Measurements from ENCODE around the gene CHMP5. TPM values are rescaled to one million over a fixed set of nuclear protein-coding genes. Genes with fewer than 3 reads are reported as not detected.

CHMP5 gene
- polyA plus RNA-seq, 1 donor (not counting 4 experiments of a cell fraction or from before 2014, with no cell fraction given), result 132 TPM

DNA sequence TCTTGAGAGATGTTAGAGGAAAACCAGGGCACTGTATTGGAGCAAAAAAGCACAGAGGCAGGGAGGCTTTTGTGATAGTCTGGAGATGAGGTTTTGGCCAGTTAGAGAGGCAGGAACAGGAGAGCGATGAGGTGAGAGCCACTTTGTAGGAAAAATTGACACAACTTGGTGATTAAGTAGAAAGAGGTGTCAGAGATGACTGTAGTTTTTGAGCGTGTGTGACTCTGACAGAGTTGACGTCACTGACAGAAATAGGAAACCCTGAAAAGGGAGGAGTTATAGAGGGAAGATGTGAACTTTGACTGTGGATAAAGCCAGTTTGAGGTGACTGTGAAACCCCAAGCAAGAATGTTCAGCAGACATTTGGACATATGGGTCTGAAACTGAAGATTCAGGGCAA is 41.2 kb downstream of the CHMP5 start:
- Histone ChIP-seq H4K20me1 (ENCODE audit: control insufficient read depth, extremely low read depth, insufficient read depth, low read length) (peaks cover 8% of the 10 kb centered on the region), H3K36me3 (ENCODE audit: control insufficient read depth in 2 of 2, extremely low read depth in 1 of 2, insufficient read depth in 2 of 2, low read length in 2 of 2) (peaks cover 29 to 56% of the 10 kb centered on the region in 2 experiments)
- dilution Hi-C loops (cut with MboI; ENCODE audit: extremely low pct_ligation_motif_present, low sequenced_read_pairs), result no loop called here

GRCh38 chr9:33307067-33307466 is 42.2 kb downstream of the CHMP5 start:
- Histone ChIP-seq H3K9ac (ENCODE audit: control insufficient read depth, extremely low read depth, insufficient read depth, low read length) (no peak overlapping the region), H3K4me3 (ENCODE audit: control insufficient read depth in 2 of 3, extremely low read depth in 1 of 3, insufficient read depth in 2 of 3, low read depth in 1 of 3, low read length in 3 of 3) (no peak overlapping the region), H3K27me3 (ENCODE audit: control insufficient read depth, extremely low read depth, insufficient read depth, low read length) (no peaks in the 10 kb centered on the region), H3K9me1 (ENCODE audit: control insufficient read depth, extremely low read depth, insufficient read depth, low read length) (no peaks in the 10 kb centered on the region), H3K4me1 (ENCODE audit: control insufficient read depth, extremely low read depth, insufficient read depth, low read length) (no peaks in the 10 kb centered on the region), H3K27ac (ENCODE audit: control insufficient read depth, insufficient read depth, low read length) (no peak overlapping the region), H2AFZ (ENCODE audit: control insufficient read depth, low read length) (no peak overlapping the region), H3K4me2 (ENCODE audit: control insufficient read depth, extremely low read depth, insufficient read depth, low read depth, low read length) (no peak overlapping the region), H4K20me1 (ENCODE audit: control insufficient read depth, extremely low read depth, insufficient read depth, low read length) (peaks cover 8% of the 10 kb centered on the region), H3K9me3 (ENCODE audit: control insufficient read depth, low read depth, low read length) (no peaks in the 10 kb centered on the region), H3K36me3 (ENCODE audit: control insufficient read depth in 2 of 2, extremely low read depth in 1 of 2, insufficient read depth in 2 of 2, low read length in 2 of 2) (peaks cover 33 to 50% of the 10 kb centered on the region in 2 experiments), H3K79me2 (ENCODE audit: control insufficient read depth, insufficient read depth, low read length) (no peaks in the 10 kb centered on the region)
- dilution Hi-C loops (cut with MboI; ENCODE audit: extremely low pct_ligation_motif_present, low sequenced_read_pairs), result no loop called here
- TF ChIP-seq EZH2 (IDR thresholded peaks at IDR 0.05; ENCODE audit: low read length), result no peak
- TF ChIP-seq, protein P1, sequence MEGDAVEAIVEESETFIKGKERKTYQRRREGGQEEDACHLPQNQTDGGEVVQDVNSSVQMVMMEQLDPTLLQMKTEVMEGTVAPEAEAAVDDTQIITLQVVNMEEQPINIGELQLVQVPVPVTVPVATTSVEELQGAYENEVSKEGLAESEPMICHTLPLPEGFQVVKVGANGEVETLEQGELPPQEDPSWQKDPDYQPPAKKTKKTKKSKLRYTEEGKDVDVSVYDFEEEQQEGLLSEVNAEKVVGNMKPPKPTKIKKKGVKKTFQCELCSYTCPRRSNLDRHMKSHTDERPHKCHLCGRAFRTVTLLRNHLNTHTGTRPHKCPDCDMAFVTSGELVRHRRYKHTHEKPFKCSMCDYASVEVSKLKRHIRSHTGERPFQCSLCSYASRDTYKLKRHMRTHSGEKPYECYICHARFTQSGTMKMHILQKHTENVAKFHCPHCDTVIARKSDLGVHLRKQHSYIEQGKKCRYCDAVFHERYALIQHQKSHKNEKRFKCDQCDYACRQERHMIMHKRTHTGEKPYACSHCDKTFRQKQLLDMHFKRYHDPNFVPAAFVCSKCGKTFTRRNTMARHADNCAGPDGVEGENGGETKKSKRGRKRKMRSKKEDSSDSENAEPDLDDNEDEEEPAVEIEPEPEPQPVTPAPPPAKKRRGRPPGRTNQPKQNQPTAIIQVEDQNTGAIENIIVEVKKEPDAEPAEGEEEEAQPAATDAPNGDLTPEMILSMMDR (optimal IDR thresholded peaks at IDR 0.05 in 1 of 3, IDR thresholded peaks at IDR 0.05 in 1 of 3, conservative IDR thresholded peaks at IDR 0.05 in 1 of 3; ENCODE audit: extremely low read depth in 1 of 3, insufficient read depth in 2 of 3, low read length in 3 of 3), result no peak
- DNase-seq (ENCODE audit: low read depth, low spot score) (no peak), FAIRE-seq (no peak)

More for the DNA sequence above, 41.2 kb downstream of the CHMP5 start:
- no peak overlapping the region for H3K27ac ChIP-seq (ENCODE audit: control insufficient read depth, insufficient read depth, low read length)
- no peak for TF ChIP-seq EZH2 (IDR thresholded peaks at IDR 0.05; ENCODE audit: low read length)
- TF ChIP-seq, protein P1 (optimal IDR thresholded peaks at IDR 0.05 in 1 of 3, IDR thresholded peaks at IDR 0.05 in 1 of 3, conservative IDR thresholded peaks at IDR 0.05 in 1 of 3; ENCODE audit: extremely low read depth in 1 of 3, insufficient read depth in 2 of 3, low read length in 3 of 3), result no peak
- H3K4me1 ChIP-seq (ENCODE audit: control insufficient read depth, extremely low read depth, insufficient read depth, low read length), result no peaks in the 10 kb centered on the region
- FAIRE-seq (no peak), DNase-seq (ENCODE audit: low read depth, low spot score) (no peak)
- H3K9ac ChIP-seq (ENCODE audit: control insufficient read depth, extremely low read depth, insufficient read depth, low read length), result no peak overlapping the region
- H3K4me2 ChIP-seq (ENCODE audit: control insufficient read depth, extremely low read depth, insufficient read depth, low read depth, low read length), result no peak overlapping the region
- H3K9me1 ChIP-seq (ENCODE audit: control insufficient read depth, extremely low read depth, insufficient read depth, low read length), result no peaks in the 10 kb centered on the region
- no peaks in the 10 kb centered on the region for H3K79me2 ChIP-seq (ENCODE audit: control insufficient read depth, insufficient read depth, low read length)
- no peak overlapping the region for H2AFZ ChIP-seq (ENCODE audit: control insufficient read depth, low read length)
- no peak overlapping the region for H3K4me3 ChIP-seq (ENCODE audit: control insufficient read depth in 2 of 3, extremely low read depth in 1 of 3, insufficient read depth in 2 of 3, low read depth in 1 of 3, low read length in 3 of 3)
- no peaks in the 10 kb centered on the region for H3K9me3 ChIP-seq (ENCODE audit: control insufficient read depth, low read depth, low read length)
- no peaks in the 10 kb centered on the region for H3K27me3 ChIP-seq (ENCODE audit: control insufficient read depth, extremely low read depth, insufficient read depth, low read length)
